Kidney (tissue), 14 donors: ENCODE data around the gene PRICKLE2. TPM values are rescaled to one million over a fixed set of nuclear protein-coding genes. Genes with fewer than 3 reads are reported as not detected.

ENCODE experiments used
- DNase-seq, 5 donors: peaks; one replicate each; pipeline ENCODE4 v3.0.0-alpha.2; 2013 to 2020
- FAIRE-seq: peaks from 2 replicates; lab custom pipeline; 2012; peaks lifted over from hg19 to GRCh38; lab: Jason Lieb, UNC
- H3K27ac ChIP-seq, 2 donors: one replicate each; pipeline ENCODE4 v1.7.0; 2013; ENCODE audit warnings: low read depth in 2 of 2, low read length in 2 of 2, inconsistent platforms in 1 of 2
- H3K27me3 ChIP-seq: one replicate; pipeline ENCODE4 v1.7.1; 2013; ENCODE audit warnings: low read length, inconsistent platforms; ENCODE audit not compliant: control insufficient read depth, insufficient read depth
- H3K36me3 ChIP-seq, 3 donors: one replicate each; pipeline versions ENCODE4 v1.7.0 to v1.7.1; 2013; ENCODE audit warnings: low read length in 3 of 3, control low read depth in 1 of 3, inconsistent platforms in 1 of 3; ENCODE audit not compliant: insufficient read depth in 3 of 3, control insufficient read depth in 2 of 3
- H3K4me1 ChIP-seq, 3 donors: one replicate each; pipeline versions ENCODE4 v1.7.0 to v1.7.1; 2013; ENCODE audit warnings: low read length in 3 of 3, inconsistent platforms in 1 of 3, low read depth in 1 of 3; ENCODE audit not compliant: control insufficient read depth in 2 of 3, insufficient read depth in 2 of 3
- H3K4me3 ChIP-seq, 3 donors: one replicate each; pipeline versions ENCODE4 v1.7.0 to v1.8.1; 2013; ENCODE audit warnings: low read length in 3 of 3, control low read depth in 1 of 3, inconsistent platforms in 1 of 3
- H3K9ac ChIP-seq, 3 donors: one replicate each; pipeline versions ENCODE4 v1.7.0 to v1.7.1; 2013; ENCODE audit warnings: low read length in 3 of 3, control low read depth in 1 of 3, inconsistent platforms in 1 of 3
- H3K9me3 ChIP-seq, 3 donors: one replicate each; pipeline versions ENCODE4 v1.7.0 to v1.7.1; 2013; ENCODE audit warnings: low read length in 3 of 3, control low read depth in 1 of 3, inconsistent platforms in 1 of 3; ENCODE audit not compliant: control insufficient read depth in 2 of 3, insufficient read depth in 1 of 3
- CTCF ChIP-seq: IDR thresholded peaks from 3 replicates; pipeline ENCODE4 v1.5.1; 2012; ENCODE audit warnings: mild to moderate bottlenecking, moderate library complexity, borderline replicate concordance; ENCODE audit not compliant: insufficient read depth; ENCODE audit errors: extremely low read depth
- intact Hi-C: fragments of 100-400 bp; cut with DNase I; formaldehyde crosslinking; loops from one replicate; pipeline ENCODE4 v1.11.1; 2022
- polyA plus RNA-seq: library from polyadenylated mRNA; stranded (reverse); fragments of 350-450 nt; fragmentation: Illumina TruSeq; extraction: RNeasy Lipid Tissue Mini Kit (QIAGEN cat#74804); gene quantifications from one replicate; pipeline ENCODE4 v1.2.3, GENCODE V29; 2014; ENCODE audit warnings: low read depth, low replicate concordance; ENCODE audit not compliant: insufficient read depth
- total RNA-seq: library from RNA; stranded (reverse); fragmentation: NEBNext Ultra II Directional; extraction: Animal tissue kit (Norgen Biotek cat#: 25700); gene quantifications from one replicate; pipeline ENCODE4 v1.2.1, GENCODE V29; 2021
- donor health status: control.
- donor health status: control.
- donor health status: control.
- donor health status: control.
- donor health status: control.
- donor health status: DM: yes; HTN: yes; CAD: no.
- donor health status: Normal renal cell carcinoma (clear cell type).

PRICKLE2 gene
- total and polyA plus RNA-seq, 2 donors from 2014 or later: 3.5 to 22.9 TPM

DNA sequence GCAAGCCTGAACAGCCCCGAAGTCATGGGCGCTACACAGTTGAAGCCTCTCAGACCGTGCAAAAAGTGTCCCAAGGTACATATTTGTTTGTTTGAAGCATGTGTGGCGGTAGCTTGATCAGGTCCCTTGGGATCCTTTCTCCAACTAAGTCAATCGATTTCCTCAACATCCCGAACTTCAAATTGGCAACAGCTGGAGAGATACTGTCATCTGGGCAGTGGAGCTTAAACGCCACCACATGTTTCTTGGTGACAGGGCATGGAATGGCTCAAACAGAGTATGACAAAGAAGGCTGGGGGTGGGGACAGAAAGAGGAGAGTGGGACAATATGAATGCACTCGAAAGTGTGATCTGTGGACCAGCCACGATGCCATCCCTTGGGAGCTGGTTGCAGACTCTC, 117.0 kb downstream of the PRICKLE2 start:
- DNase-seq (no peak), FAIRE-seq (no peak)
- intact Hi-C loops: no loop called here

GRCh38 chr3:64107190-64107589, 118.1 kb downstream of the PRICKLE2 start:
- H3K36me3 ChIP-seq: peaks cover 0 to 4% (median 4%) of the 10 kb centered on the region in 3 donors
- FAIRE-seq (no peak), DNase-seq (peak in 1 of 5 donors; percentile 23)
- no peak overlapping the region for H3K4me3 ChIP-seq
- no peak overlapping the region for H3K9ac ChIP-seq
- no peak overlapping the region for H3K27ac ChIP-seq
- intact Hi-C loops: no loop called here
- H3K27me3 ChIP-seq: no peaks in the 10 kb centered on the region
- TF ChIP-seq CTCF: no peak
- no peaks in the 10 kb centered on the region for H3K4me1 ChIP-seq
- H3K9me3 ChIP-seq: no peaks in the 10 kb centered on the region

More for the DNA sequence above, 117.0 kb downstream of the PRICKLE2 start:
- Histone ChIP-seq H3K27ac (no peak overlapping the region), H3K9ac (no peak overlapping the region), H3K9me3 (no peaks in the 10 kb centered on the region), H3K27me3 (no peaks in the 10 kb centered on the region), H3K4me1 (no peaks in the 10 kb centered on the region), H3K36me3 (peaks cover 0 to 4% (median 4%) of the 10 kb centered on the region in 3 donors), H3K4me3 (no peak overlapping the region)
- no peak for TF ChIP-seq CTCF

GRCh38 chr3:64105816-64106215, 119.5 kb downstream of the PRICKLE2 start:
- no peak overlapping the region for H3K4me3 ChIP-seq
- no peaks in the 10 kb centered on the region for H3K4me1 ChIP-seq
- no peak for TF ChIP-seq CTCF
- intact Hi-C loops: no loop called here
- H3K27ac ChIP-seq: no peak overlapping the region
- no peaks in the 10 kb centered on the region for H3K27me3 ChIP-seq
- FAIRE-seq: no peak
- no peak overlapping the region for H3K9ac ChIP-seq
- no peak for DNase-seq
- H3K9me3 ChIP-seq: no peaks in the 10 kb centered on the region
- peaks cover 0 to 4% (median 4%) of the 10 kb centered on the region in 3 donors for H3K36me3 ChIP-seq

GRCh38 chr3:64104691-64105111, 120.6 kb downstream of the PRICKLE2 start:
- no peak for FAIRE-seq

More at GRCh38 chr3:64104691-64105111, 120.6 kb downstream of the PRICKLE2 start:
- intact Hi-C loops: no loop called here
- H3K27me3 ChIP-seq: no peaks in the 10 kb centered on the region
- TF ChIP-seq CTCF: no peak
- no peak overlapping the region for H3K9ac ChIP-seq
- H3K36me3 ChIP-seq: peaks cover 0 to 4% (median 0%) of the 10 kb centered on the region in 3 donors
- H3K4me3 ChIP-seq: no peak overlapping the region
- DNase-seq: no peak
- H3K27ac ChIP-seq: no peak overlapping the region
- H3K9me3 ChIP-seq: no peaks in the 10 kb centered on the region
- H3K4me1 ChIP-seq: no peaks in the 10 kb centered on the region
